ENCODE results near the gene ZNF736.

The ZNF736 gene

DNA sequence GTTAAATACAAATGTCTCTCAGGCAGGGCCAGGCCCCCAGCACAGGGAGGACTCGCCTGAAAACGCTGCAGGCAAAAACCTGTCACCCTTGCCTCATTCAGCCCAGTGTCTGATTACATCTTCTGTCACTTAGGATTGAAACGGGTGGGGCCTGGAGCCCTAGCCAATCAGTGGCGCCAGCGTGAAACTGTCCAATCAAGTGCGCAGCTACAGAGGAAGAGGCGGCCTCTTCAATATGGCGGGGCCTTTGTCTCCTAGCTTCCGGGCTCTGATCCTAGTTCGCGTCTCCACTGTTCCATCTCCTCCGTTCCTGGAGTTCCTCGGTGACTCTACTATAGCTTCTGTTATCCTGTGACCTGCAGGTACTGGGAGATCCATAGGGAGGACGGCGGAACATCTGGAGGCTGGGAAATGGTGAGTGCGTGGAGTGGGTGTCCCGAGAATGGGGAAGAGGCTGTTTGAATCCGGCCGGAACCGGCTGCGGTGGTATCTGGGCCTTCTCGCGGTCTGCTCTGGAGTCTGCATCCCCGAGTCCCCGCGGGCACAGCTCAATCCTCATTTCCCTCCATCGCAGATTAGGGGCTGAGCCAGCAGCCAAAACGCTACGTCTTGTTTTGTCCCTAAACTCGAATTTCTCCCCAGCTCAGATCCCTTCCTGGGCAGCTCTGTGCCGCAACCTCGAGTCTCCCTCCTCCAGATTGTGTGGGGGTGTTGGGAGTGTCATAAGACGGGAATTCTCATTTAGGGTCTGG is at the start of gene ZNF736:
TSS of gene ZNF736 (plus strand) at position 222 of the 752 bp plus-strand sequence. CDS start at position 412, 190 bp downstream.
- TF ChIP-seq, protein P1, sequence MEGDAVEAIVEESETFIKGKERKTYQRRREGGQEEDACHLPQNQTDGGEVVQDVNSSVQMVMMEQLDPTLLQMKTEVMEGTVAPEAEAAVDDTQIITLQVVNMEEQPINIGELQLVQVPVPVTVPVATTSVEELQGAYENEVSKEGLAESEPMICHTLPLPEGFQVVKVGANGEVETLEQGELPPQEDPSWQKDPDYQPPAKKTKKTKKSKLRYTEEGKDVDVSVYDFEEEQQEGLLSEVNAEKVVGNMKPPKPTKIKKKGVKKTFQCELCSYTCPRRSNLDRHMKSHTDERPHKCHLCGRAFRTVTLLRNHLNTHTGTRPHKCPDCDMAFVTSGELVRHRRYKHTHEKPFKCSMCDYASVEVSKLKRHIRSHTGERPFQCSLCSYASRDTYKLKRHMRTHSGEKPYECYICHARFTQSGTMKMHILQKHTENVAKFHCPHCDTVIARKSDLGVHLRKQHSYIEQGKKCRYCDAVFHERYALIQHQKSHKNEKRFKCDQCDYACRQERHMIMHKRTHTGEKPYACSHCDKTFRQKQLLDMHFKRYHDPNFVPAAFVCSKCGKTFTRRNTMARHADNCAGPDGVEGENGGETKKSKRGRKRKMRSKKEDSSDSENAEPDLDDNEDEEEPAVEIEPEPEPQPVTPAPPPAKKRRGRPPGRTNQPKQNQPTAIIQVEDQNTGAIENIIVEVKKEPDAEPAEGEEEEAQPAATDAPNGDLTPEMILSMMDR (IDR thresholded peaks at IDR 0.05), result no peak

DNA sequence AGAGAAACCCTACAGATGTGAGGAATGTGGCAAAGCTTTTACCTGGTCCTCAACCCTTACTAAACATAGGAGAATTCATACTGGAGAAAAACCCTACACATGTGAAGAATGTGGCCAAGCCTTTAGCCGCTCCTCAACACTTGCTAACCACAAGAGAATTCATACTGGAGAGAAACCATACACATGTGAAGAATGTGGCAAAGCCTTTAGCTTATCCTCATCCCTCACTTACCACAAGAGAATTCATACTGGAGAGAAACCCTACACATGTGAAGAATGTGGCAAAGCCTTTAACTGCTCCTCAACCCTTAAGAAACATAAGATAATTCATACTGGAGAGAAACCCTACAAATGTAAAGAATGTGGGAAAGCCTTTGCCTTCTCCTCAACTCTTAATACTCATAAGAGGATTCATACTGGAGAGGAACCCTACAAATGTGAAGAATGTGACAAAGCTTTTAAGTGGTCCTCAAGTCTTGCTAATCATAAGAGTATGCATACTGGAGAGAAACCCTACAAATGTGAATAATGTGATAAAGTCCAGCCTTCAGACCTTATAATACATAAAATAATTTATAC is 47.3 kb upstream of the ZNF736 start:
- TF ChIP-seq, protein P1 (IDR thresholded peaks at IDR 0.05), result no peak

DNA sequence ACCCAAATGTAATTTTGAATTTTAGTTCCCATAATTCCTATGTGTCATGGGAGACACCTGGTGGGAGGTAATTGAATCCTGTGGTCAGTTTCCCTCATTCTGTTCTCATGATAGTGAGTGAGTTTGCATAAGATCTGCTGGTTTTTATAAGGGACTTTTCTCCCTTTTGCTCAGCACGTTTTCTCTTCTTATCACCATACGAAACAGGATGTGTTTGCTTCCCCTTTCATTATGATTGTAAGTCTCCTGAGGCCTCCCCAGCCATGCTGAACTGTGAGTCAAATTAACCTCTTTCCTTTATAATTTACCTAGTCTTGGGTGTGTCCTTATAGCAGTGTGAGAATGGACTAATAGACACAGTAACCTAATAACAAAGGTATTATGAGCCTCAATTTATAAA is 36.1 kb upstream of the ZNF736 start:
- TF ChIP-seq, protein P1 (IDR thresholded peaks at IDR 0.05), result no peak

DNA sequence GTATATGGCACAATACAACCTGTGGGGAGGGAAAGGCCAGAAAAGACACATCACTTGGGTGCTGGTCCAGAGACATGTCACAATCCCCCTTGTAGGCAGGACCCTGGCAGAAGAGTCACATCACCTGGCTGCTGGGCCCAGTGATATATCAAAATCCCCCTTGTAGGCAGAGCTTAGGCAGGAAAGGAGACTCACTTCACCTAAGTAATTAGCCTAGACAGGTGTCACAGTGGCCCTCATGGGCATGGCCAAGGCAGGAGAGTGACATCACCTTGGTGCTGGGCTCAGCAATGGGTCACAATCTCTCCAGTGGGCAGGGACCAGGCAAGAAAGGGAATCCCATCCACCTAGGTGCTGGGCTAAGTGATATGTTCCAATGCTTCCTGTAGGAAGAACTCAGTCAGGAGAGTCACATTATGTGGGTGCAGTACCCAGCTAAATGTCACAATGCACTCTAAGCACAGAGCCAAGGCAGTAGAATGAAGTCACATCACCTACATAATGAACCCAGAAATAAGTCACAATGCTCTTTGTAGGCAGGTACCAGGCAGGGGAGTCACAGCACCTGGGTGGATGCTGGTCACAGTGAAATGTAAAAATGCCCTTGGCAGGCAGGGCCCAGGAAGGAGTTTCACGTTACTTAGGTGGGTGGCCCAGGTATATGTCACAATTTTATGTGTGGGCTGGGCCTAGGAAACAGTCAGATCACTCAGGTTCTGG is 18.9 kb upstream of the ZNF736 start:
- TF ChIP-seq, protein P1 (IDR thresholded peaks at IDR 0.05), result no peak

DNA sequence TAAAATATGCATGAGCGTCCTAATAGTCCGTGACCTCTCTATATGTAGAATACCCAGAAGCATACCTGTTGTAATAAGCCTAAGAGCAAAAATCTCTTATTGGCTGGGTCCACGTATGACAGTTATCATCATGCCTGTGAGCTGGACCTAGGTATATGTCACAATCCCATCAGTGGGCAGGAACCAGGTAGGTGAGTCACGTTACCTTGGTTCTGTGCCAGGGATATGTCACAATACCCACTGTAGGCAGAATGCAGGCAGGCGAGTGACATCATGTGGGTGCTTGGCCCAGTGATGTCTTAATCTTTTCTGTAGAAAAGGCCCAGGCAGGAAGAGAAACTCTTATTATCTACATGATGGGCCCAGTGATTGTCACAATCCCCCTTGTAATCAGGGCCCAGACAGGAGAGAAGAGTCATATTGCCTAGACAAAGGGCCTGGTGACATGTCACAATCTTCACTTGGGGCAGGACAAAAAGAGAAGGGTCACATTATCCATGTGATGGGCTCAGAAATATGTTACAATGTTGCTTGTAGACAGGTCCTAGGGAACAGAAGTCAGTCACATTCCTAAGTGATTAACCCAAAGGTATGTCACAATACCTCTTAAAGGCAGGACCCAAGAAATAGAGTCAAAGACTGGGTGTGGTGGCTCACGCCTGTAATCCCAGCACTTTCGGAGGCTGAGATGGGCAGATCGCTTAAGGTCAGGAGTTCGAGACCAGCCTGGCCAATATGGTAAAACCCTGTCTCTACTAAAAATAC is 12.9 kb upstream of the ZNF736 start:
- TF ChIP-seq, protein P1 (IDR thresholded peaks at IDR 0.05), result no peak

DNA sequence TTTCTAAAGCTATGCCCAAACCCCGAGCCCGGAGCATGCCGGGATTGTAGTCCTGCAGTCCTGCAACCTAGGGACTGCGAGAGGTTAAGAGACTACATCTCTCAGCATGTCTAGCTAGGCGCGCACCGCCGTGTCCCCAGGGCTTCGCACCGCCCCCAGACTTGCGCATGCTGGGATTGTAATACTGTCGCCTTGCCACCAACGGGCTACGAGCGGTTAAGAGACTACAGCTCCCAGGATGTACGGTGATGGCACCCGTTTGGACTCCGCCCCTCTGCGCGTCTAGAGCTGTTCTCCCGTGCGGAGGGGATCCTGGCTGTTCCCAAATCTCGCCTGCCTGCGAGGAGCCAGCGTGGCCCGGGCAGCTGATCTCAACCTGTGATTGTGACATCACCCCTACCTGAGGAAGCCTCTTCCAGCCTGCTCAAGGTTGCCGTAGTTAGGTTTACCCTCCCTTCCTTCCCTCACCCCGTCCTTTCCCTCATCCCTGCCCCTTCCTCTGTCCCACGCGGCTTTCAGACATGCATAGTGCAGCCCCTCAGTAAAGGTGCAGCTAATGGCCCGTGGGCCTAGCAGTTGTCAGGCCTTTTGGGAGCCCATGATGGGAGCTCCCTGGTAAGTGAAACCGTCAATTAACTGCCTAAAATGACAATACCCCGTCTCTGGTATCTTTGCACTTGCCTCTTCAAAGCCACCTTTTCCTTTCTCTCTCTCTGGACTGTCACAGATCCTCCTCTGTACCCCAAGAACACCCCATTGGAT is 6.3 kb upstream of the ZNF736 start:
- TF ChIP-seq, protein P1 (IDR thresholded peaks at IDR 0.05), result no peak

DNA sequence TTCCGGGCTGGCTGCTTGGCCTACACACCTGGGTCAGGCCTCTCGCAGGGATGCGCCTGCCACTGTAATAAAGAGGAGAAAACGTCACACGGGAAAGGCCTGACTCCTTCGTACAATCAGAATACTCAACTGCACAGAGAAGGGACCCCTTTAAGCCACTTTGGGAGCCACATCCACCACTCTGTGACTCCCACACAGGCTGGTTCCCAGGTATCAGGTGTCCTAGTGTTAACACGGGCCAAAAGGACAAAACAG is 5.8 kb upstream of the ZNF736 start:
- TF ChIP-seq, protein P1 (IDR thresholded peaks at IDR 0.05), result no peak

All from LNCAP (cell line).